GM23248 (cell line): ENCODE data around the gene ELP5.

ENCODE experiments used
- EZH2 ChIP-seq: fragments of 200-600 bp; sonication (generic); IDR thresholded peaks from 2 replicates; pipeline ENCODE4 v1.6.1; 2018; ENCODE audit warnings: antibody characterized with exemption, mild to moderate bottlenecking; ENCODE audit not compliant: insufficient read depth, poor library complexity, severe bottlenecking
- EZH2phosphoT487 ChIP-seq: fragments of 200-600 bp; sonication (generic); IDR thresholded peaks from 2 replicates; pipeline ENCODE4 v1.6.1; 2018; ENCODE audit warnings: antibody characterized with exemption, moderate library complexity, mild to moderate bottlenecking, low read depth; ENCODE audit not compliant: insufficient read depth

DNA sequence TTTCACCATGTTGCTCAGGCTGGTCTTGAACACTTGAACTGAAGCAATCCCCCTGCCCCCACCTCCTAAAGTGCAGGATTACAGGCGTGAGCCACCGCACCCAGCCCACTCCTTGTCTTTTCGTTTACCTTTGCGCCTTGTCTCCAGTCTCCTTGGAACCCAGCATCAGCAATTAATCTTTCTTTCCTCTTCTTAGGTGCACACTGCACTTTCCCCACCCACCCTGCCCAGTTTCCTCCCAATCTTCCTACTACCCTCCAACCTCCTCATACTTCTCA, 11.7 kb downstream of the ELP5 start:
- no peak for TF ChIP-seq EZH2
- no peak for TF ChIP-seq EZH2phosphoT487
